Transverse colon (tissue), 4 donors: ENCODE results near the gene ZNF141. TPM values are rescaled to one million over a fixed set of nuclear protein-coding genes. Genes with fewer than 3 reads are reported as not detected.
"Not testable (repeated sequence)": the region's sequence is repeated elsewhere in the genome, so short reads cannot be mapped to it uniquely, and the experiment has no call there.

Experiments
- DNase-seq: peaks from one replicate; pipeline ENCODE4 v3.0.0-alpha.2; 2019
- H3K27ac ChIP-seq, 4 donors: fragments of 200-600 bp; sonication (generic); 2 replicates each; pipeline ENCODE4 v1.5.1; 2016 to 2018; ENCODE audit warnings: inconsistent platforms in 4 of 4
- H3K27me3 ChIP-seq: fragments of 200-600 bp; sonication (generic); 2 replicates; pipeline ENCODE4 v1.5.1; 2017; ENCODE audit warnings: inconsistent platforms
- H3K36me3 ChIP-seq, 4 donors: fragments of 200-600 bp; sonication (generic); 2 replicates each; pipeline ENCODE4 v1.5.1; 2017 to 2019; ENCODE audit warnings: inconsistent platforms in 4 of 4
- H3K4me1 ChIP-seq, 4 donors: fragments of 200-600 bp; sonication (generic); 2 replicates each; pipeline ENCODE4 v1.5.1; 2017 to 2020; ENCODE audit warnings: inconsistent platforms in 4 of 4
- H3K4me3 ChIP-seq, 4 donors: fragments of 200-600 bp; sonication (generic); 1 replicate in 1 of 4; 2 replicates in 3 of 4; pipeline versions ENCODE4 v1.5.1 to v1.6.1; 2017 to 2019; ENCODE audit warnings: inconsistent platforms in 4 of 4
- H3K9me3 ChIP-seq, 2 donors: fragments of 200-600 bp; sonication (generic); 2 replicates each; pipeline ENCODE4 v1.5.1; 2017 to 2019; ENCODE audit warnings: inconsistent platforms in 2 of 2
- CTCF ChIP-seq, 5 experiments: fragments of 200-600 bp in 3 of 5; fragments of 450-650 bp in 2 of 5; sonication (generic) in 3 of 5; IDR thresholded peaks; 1 replicate in 2 of 5; 2 replicates in 3 of 5; pipeline ENCODE4 v1.5.1; 2016 to 2017; ENCODE audit warnings: antibody characterized with exemption in 5 of 5, inconsistent platforms in 3 of 5, mild to moderate bottlenecking in 2 of 5, moderate library complexity in 1 of 5
- EP300 ChIP-seq: sonication (generic); formaldehyde crosslinking; IDR thresholded peaks from one replicate; pipeline ENCODE4 v1.6.1; 2017; ENCODE audit warnings: antibody characterized with exemption, low read depth
- POLR2A ChIP-seq: fragments of 450-650 bp; IDR thresholded peaks from one replicate; pipeline ENCODE4 v1.6.1; 2016; ENCODE audit warnings: antibody characterized with exemption, mild to moderate bottlenecking, moderate library complexity
- POLR2AphosphoS5 ChIP-seq, 3 donors: sonication (generic); formaldehyde crosslinking; IDR thresholded peaks; one replicate each; pipeline ENCODE4 v1.6.1; 2016; ENCODE audit warnings: antibody characterized with exemption in 3 of 3
- WGBS, 2 donors: methylation state at CpG; one replicate each; pipeline ENCODE4 v1.1.5; 2018; ENCODE audit warnings: low coverage in 1 of 2; 5-methylcytosine and 5-hydroxymethylcytosine counted together
- in situ Hi-C, 4 donors: fragments of 200-750 bp; cut with MboI; loops; one replicate each; pipeline versions ENCODE4 v1.15.0 to v1.15.1; 2017; ENCODE audit warnings: low sequenced_read_pairs in 3 of 4, low pct_ligation_motif_present in 1 of 4, low pct_unique_long_range_greater_than_20kb in 1 of 4
- intact Hi-C: fragments of 100-400 bp; cut with DNase I; formaldehyde crosslinking; loops from one replicate; pipeline ENCODE4 v1.15.1; 2023; ENCODE audit warnings: low total_unique reads
- total RNA-seq, 4 donors: library from RNA; depleted of rRNA; stranded (reverse); fragments of >200 nt; gene quantifications; one replicate each; pipeline ENCODE4 v1.1.0, GENCODE V29; 2016

ZNF141 gene
- total RNA-seq: 10 to 100 TPM; 13.8 to 40.4 (median 30.4) TPM

- WGBS, 2 donors: 0% methylated on average over 48 of the region's 59 CpGs; no CpG with 5 or more reads in 1 of the 2 donors
- Histone ChIP-seq H3K27ac (peak within 1 kb of the TSS; percentile 89 to 98 (median 94)), H3K4me1 (peaks cover 9 to 17% (median 13%) of the 10 kb centered on the region in 4 donors), H3K36me3 (peaks cover 0 to 21% (median 3%) of the 10 kb centered on the region in 4 donors), H3K27me3 (no peaks in the 10 kb centered on the region), H3K9me3 (peaks cover 23% of the 10 kb centered on the region in 2 donors), H3K4me3 (peak within 1 kb of the TSS; percentile 66 to 94 (median 78))
- intact Hi-C loops: no loop called here
- in situ Hi-C loops: no loop called here
- TF ChIP-seq EP300 (no peak), CTCF (IDR thresholded peaks at IDR 0.05) (no peak), POLR2A (peak; percentile 87), POLR2AphosphoS5 (IDR thresholded peaks at IDR 0.05) (peak; percentile 84 to 88 (median 88))
- peak; percentile 97 for DNase-seq
Observed at GRCh38 chr4:337143-337931, at the start of gene ZNF141. ZNF141 (plus strand) TSS chr4:337814; CDS start chr4:337984, 170 bp downstream.

GRCh38 chr4:288891-289290 lies 48.7 kb upstream of the ZNF141 start:
- intact Hi-C loops (no loop called here), in situ Hi-C loops (no loop called here)
- no peak overlapping the region for H3K4me3 ChIP-seq
- no peaks in the 10 kb centered on the region for H3K27me3 ChIP-seq
- H3K36me3 ChIP-seq: no peaks in the 10 kb centered on the region
- H3K27ac ChIP-seq: no peak overlapping the region
- TF ChIP-seq CTCF (IDR thresholded peaks at IDR 0.05) (no peak), POLR2A (no peak), POLR2AphosphoS5 (IDR thresholded peaks at IDR 0.05) (no peak), EP300 (no peak)
- DNase-seq: no peak
- peaks cover 19 to 30% of the 10 kb centered on the region in 2 donors for H3K9me3 ChIP-seq
- H3K4me1 ChIP-seq: no peaks in the 10 kb centered on the region
- 91 to 92% methylated on average over 2 of the region's 2 CpGs for WGBS, 2 donors

DNA sequence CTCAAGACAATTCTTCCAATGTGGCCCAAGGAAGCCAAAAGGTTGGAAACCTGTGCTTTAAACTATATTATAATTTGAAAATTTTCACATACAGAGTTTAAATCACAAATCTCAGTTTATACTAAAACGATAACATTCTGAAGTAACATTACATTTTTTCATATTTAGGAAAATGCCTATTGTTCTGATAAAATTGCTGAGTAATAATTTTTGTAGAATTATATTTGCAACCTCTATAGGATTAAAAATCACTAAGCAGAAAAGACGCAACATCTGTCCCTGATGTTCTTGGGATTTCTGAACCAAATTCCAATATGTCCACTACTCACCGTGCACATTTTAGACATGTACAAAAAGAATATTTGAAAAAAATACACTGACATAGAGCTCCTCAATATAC lies 42.9 kb upstream of the ZNF141 start:
- no peak overlapping the region for H3K4me3 ChIP-seq
- intact Hi-C loops: no loop called here
- peaks cover 5 to 6% of the 10 kb centered on the region in 2 donors for H3K9me3 ChIP-seq
- no peaks in the 10 kb centered on the region for H3K27me3 ChIP-seq
- WGBS, 2 donors: 92 to 97% methylated on average over 3 of the region's 3 CpGs
- no peak for DNase-seq
- TF ChIP-seq POLR2AphosphoS5 (IDR thresholded peaks at IDR 0.05) (no peak), CTCF (IDR thresholded peaks at IDR 0.05) (no peak), POLR2A (no peak), EP300 (no peak)
- H3K27ac ChIP-seq: no peak overlapping the region
- no peaks in the 10 kb centered on the region for H3K4me1 ChIP-seq
- in situ Hi-C loops: no loop called here
- no peaks in the 10 kb centered on the region for H3K36me3 ChIP-seq

GRCh38 chr4:302381-302780 lies 35.2 kb upstream of the ZNF141 start:
- intact Hi-C loops: no loop called here
- Histone ChIP-seq H3K36me3 (no peaks in the 10 kb centered on the region), H3K4me1 (no peaks in the 10 kb centered on the region), H3K27ac (no peak overlapping the region), H3K9me3 (peaks cover 0 to 7% of the 10 kb centered on the region in 2 donors), H3K27me3 (peaks cover 8% of the 10 kb centered on the region), H3K4me3 (no peak overlapping the region)
- 85 to 94% methylated on average over 4 of the region's 4 CpGs for WGBS, 2 donors
- no peak for DNase-seq
- TF ChIP-seq POLR2A: no peak
- in situ Hi-C loops: no loop called here

GRCh38 chr4:304516-304915 lies 33.1 kb upstream of the ZNF141 start:
- H3K27ac ChIP-seq, in situ Hi-C loops, H3K9me3 ChIP-seq, DNase-seq, H3K27me3 ChIP-seq, H3K4me1 ChIP-seq, H3K36me3 ChIP-seq, intact Hi-C loops: not testable (repeated sequence)
- WGBS, 2 donors: 36% methylated on average over 17 of the region's 20 CpGs; no CpG with 5 or more reads in 1 of the 2 donors
- peak overlapping the region in 1 of 4 donors; percentile 39 for H3K4me3 ChIP-seq
